GM12875 (cell line): ENCODE data around the gene HDAC4.

ENCODE experiments used
- H3K4me3 ChIP-seq: one replicate; pipeline ENCODE4 v1.5.1; 2011; ENCODE audit warnings: low read depth, low read length, control low read depth
- CTCF ChIP-seq: IDR thresholded peaks from 2 replicates; pipeline ENCODE4 v1.5.1; 2011; ENCODE audit warnings: low read depth, mild to moderate bottlenecking, control low read depth, inconsistent platforms, low read length, moderate library complexity, borderline replicate concordance; ENCODE audit not compliant: insufficient read depth

The HDAC4 gene

GRCh38 chr2:239148495-239149200 lies 252.2 kb downstream of the HDAC4 start:
- no peak for TF ChIP-seq CTCF
- H3K4me3 ChIP-seq: no peak overlapping the region

- no peak for TF ChIP-seq CTCF
- no peak overlapping the region for H3K4me3 ChIP-seq
Observed at GRCh38 chr2:239147376-239147775, 253.4 kb downstream of the HDAC4 start.

- TF ChIP-seq CTCF: no peak
- no peak overlapping the region for H3K4me3 ChIP-seq
Observed at GRCh38 chr2:239146741-239147181, 254.1 kb downstream of the HDAC4 start.

- TF ChIP-seq CTCF: no peak
- no peak overlapping the region for H3K4me3 ChIP-seq
Observed at GRCh38 chr2:239146011-239146641, 254.7 kb downstream of the HDAC4 start.

GRCh38 chr2:239145601-239146000 lies 255.2 kb downstream of the HDAC4 start:
- no peak for TF ChIP-seq CTCF
- no peak overlapping the region for H3K4me3 ChIP-seq

- no peak for TF ChIP-seq CTCF
- no peak overlapping the region for H3K4me3 ChIP-seq
Observed at GRCh38 chr2:239145106-239145505, 255.7 kb downstream of the HDAC4 start.

GRCh38 chr2:239144713-239144999 lies 256.2 kb downstream of the HDAC4 start:
- no peak overlapping the region for H3K4me3 ChIP-seq
- TF ChIP-seq CTCF: no peak
